CD4-positive, alpha-beta T cell treated with Interleukin-15 for 4 hours (primary cell): ENCODE data around the gene KIRREL1.
"Not testable (repeated sequence)": the region's sequence is repeated elsewhere in the genome, so short reads cannot be mapped to it uniquely, and the experiment has no call there.

Experiments used
- DNase-seq: peaks from one replicate; pipeline ENCODE4 v3.0.0-alpha.2; 2020; ENCODE audit warnings: low spot score

Gene KIRREL1

GRCh38 chr1:158105352-158106095 lies 112.1 kb downstream of the KIRREL1 start:
- no peak for DNase-seq

GRCh38 chr1:158107916-158108315 lies 114.5 kb downstream of the KIRREL1 start:
- DNase-seq: no peak

DNA sequence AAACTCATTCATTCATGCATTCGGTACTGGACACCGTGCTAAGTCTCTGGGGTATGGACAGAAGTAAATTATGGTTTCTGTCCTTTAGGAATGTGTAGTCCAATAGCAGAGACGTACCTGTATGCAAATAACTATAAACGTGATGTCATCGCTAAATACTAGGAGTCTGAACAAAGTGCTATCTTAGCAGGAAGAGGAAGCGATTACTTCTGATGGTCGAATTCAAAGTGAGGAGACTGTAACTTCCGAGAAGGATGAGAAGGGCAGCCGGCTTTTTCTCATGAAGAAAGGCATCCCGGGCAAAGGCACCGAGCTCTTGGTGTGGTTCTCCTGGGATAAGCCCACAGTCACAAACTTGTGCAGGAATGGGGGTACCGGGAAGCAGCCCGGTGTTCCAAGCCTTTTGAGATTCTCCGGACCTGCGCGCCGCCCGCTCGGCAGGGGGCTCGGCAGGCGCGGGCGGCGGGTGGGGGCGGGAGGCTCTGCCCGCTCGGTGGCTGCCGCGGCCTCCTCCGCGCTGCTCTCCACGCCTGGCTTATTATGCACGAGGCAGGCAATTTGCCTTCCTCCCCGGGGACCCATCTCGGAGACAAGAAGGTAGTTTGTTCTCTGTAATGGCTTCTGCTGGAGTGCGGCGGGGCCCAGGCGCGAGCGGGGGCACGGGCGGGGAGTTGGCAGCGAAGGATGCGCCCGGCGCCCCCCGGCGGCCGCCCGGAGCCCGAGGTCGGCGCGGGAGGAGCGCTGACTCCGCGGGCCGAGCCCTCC lies 119.7 kb downstream of the KIRREL1 start:
- DNase-seq: peak; percentile 11

DNA sequence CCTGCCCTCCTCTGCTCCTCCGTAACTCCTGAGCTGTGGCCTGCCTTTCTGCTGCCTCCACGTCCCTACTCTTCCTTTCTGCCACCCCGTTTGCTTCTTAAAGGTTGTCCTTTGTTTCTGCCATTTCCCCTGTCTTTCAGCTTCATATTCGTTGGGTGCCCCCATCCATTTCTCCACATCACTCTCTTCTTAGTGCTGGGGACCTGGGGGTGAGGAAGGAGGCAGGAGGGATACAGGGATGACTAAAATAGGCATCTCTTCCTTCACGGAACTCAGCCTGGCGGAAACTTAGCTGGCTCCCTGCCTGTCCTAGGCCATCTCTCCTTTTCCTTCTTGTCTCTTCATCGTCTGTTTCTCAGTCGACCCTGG lies 120.3 kb downstream of the KIRREL1 start:
- no peak for DNase-seq

DNA sequence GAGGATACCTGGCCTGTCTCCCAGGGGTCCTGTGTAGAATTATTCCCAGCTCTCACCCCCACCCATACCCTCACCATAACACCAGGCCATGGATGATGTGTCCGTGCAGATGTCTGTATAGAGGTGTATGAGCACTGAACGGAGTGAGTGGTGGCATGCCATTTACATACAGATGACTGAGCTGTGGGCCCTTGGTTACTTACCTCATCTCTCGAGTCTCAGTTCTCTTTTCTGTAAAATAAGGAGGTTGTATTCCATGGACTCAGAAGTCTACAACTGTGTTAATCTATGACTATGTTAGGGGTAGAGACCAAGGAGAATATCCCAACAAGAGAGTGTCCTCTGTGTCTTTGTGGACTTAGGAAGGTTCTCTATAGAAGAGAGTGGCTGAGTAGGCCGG lies 121.7 kb downstream of the KIRREL1 start:
- no peak for DNase-seq

- DNase-seq: no peak
Observed at GRCh38 chr1:158116311-158117167, 123.1 kb downstream of the KIRREL1 start.

DNA sequence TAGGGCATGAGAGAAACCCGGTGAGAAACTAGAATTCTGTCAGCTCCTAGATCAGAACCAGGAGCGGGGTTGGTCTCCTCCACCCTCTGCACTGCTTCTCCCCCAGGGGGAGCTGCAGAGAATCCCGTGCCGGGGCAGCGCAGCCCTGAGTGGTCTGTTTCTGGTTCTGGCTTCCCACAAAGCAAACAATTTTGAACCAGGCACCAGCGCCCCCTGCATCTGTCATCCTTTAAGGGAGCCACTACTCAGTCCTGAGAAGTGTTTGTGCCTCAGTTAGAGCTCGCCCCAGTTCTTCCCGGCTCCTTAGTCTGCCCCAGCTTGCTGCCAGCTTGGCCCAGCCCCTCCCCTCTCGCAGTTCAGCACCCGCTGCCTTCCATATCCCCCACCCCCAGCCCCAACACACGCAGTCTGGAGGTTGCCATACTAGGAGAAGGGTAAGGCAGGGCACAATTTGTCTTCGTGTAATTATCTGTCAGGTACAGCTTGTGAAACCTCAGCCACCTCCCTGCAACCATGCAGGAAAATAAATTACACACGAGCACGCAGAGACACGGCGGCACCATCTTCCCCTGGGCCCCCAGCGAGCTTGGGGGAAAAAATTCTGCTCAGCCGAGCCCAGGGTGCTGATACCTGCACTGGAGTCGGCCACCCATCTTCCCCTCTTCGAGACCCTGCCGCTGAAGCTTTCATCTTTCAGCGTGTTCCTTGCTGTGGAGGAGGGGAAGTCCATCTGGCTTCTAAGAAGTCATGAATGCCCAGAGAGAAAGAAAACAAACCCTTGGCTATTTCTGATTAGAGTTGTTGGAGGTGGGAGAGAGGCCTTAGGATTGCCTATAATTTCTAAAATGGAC lies 124.6 kb downstream of the KIRREL1 start:
- peak; percentile 18 for DNase-seq

GRCh38 chr1:158118713-158119402 lies 125.4 kb downstream of the KIRREL1 start:
- no peak for DNase-seq

DNA sequence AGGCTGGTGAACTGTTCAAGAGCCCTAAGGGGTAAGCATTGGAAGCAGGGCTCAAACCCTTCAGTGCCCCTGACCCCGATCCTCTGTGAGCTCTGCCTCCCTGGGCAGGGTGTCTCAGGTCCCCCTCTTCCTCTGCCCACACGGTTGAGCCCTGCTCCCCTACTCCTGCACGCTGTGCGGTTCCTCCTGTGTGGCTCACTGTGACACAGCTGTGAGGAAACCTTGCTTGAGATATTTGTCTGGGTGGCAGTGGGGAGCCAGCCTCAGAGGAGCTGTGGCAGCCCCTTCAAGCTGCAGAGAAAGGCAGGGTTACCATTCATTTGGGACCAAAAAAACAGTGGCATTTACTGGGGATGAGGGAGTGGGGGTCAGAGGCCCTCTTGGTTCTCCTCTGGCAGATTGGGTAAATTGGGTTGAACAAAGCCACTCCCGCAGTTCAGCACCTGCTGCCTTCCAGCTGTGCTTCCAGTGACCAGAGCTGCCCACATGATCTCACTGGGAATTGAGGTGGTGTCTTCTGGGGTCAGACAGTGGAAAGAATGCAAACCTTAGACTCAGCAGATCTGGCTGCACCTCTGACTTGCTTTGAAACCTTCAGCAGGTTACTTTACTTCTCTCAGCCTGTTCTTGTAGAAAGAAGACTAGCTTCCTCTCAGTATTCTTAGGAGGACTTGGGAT lies 126.7 kb downstream of the KIRREL1 start:
- DNase-seq: no peak

- DNase-seq: peak; percentile 4
Observed at GRCh38 chr1:158121604-158122254, 128.3 kb downstream of the KIRREL1 start.

DNA sequence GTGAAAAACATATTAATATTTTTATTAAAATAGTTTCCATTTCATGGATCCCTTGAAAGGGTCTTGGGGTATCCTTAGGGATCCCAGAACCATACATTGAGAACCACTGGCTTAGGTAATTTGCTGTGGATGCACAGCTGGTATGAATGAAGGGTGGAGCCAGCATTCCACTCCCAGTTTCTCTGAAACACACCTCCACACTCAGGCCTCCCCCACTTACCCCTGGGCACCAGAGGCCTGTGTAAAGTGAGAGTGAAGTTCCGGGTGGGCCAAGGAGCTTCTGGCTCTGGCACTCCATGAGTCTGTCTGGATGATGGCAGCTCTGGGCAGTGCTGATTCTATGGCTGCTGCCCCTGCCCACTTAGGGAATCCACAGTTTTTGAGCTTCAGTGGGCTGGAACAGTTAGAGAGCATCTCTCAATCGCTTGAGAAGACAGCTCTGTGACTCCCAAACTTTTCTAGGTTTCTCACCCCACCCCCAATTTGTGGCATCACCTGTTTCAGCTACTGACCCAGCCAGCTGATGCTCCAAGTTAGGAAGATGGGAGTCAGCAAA lies 129.5 kb downstream of the KIRREL1 start:
- no peak for DNase-seq

DNA sequence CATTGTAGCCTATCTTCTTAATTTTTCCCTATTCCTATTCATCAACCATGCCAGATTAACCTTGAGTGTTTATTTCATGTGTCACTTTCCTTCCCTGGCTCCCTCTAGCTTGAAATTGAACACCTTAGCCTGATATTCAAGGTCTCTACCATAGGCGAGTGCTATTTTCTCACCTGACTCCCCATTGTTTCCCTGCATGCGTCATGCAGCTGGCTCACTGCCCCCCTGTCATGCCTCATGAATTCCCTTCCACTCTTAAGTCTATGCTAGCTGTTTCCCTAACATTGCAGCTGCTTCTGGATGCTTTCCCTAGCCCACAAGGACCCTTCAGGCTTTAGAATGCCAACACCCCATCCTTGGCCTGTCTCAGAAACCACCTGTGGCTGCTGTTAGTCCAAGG lies 130.6 kb downstream of the KIRREL1 start:
- DNase-seq: no peak

GRCh38 chr1:158124999-158125398 lies 131.6 kb downstream of the KIRREL1 start:
- DNase-seq: peak; percentile 62

DNA sequence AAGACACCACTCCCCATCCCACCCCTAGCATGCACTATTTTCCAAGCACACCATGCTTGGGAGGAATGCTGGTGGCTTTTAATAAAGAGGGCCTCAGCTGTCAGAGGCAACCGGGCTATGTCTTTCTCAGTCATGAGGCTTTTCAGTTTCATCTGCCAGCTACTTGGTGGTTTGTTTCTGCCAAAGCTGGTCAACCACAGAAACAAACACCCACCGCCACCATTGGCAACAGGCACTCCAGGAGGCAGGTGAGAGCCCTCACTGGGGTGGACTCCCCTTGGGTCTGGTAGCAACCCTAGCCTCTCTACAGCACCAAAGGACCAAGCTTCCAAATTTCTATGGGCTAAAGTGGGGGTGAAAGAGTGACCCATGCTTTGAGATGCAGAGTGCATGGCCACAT lies 133.0 kb downstream of the KIRREL1 start:
- no peak for DNase-seq

GRCh38 chr1:158128531-158128930 lies 135.1 kb downstream of the KIRREL1 start:
- DNase-seq: not testable (repeated sequence)

- DNase-seq: no peak
Observed at GRCh38 chr1:158131217-158131616, 137.8 kb downstream of the KIRREL1 start.

DNA sequence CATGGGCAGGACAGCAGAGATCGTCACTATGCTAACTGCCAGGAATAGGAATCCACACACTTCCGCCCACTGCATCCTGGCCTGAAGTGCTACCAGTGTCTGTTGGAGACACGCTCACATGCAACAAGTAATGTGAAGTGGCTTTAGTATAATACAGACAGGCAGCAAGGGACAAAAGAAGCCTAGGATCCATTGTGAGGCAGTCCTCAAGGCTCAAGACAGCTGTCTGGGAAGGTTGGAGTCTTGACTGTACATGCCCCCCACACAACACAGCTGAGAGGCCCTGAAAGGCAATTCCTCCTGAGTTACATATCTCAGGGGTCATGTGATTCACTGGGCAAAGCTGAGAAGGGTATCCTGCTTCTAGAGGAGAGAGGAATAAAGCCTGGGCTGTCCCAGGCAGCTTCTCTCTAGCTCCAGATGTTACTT lies 147.3 kb downstream of the KIRREL1 start:
- no peak for DNase-seq

DNA sequence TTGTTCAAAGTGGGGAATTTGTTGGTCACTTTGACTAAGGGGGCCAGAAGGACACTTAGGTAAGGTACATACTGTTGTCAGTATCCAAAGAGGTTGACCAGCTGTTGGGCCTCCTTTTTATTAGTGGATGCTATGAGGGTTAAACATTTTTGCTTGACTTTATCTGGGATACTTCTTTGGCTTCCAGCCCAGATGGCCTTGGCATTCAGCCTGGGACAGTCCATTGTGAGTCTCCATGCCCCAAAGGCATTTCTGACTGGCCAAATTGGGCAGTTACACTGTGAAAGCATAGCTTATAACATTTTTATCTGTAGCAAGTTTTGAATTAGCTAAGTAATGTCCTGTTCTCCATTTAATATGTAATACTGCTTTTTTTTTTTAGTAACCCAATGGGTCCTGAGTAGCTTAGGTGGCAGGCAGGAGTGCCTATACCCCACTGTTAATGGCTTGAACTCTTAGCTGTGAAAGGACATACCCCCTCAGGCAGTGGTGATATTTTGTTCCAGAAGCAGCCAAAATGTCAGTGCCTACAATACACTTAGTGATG lies 151.8 kb downstream of the KIRREL1 start:
- no peak for DNase-seq

DNA sequence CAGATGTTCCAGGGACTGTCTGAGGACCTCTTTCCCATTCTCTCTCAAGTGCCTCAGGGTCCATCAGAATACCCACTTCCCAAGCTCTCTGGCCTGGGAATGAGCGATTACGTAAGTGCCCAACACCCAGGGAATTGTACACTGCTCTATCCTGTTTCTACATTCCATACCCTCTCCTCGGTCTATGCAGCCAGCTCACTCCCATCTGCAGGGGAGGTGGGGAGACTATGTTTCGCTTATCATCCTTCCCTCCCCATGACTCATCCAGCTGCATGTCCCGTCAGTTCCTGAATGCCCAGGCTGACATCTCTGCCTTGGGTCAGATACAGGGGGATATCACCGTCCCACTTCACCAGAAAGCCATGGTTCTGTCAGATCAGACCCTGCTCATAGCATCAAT lies 152.7 kb downstream of the KIRREL1 start:
- no peak for DNase-seq
